ENCODE data around the gene ARHGAP6.

GRCh38 chrX:11600578-11600977, 65.1 kb downstream of the ARHGAP6 start:
- TF ChIP-seq USF2 (CRISPR knock-in tag; IDR thresholded peaks at IDR 0.05): no peak
- TF ChIP-seq C11orf30 (IDR thresholded peaks at IDR 0.05; ENCODE audit: low read depth): no peak
- TF ChIP-seq CTCF (IDR thresholded peaks at IDR 0.05 in 2 of 3, conservative IDR thresholded peaks at IDR 0.05 in 1 of 3; ENCODE audit: insufficient read depth in 2 of 3, low read depth in 1 of 3, low read length in 3 of 3): peak in 1 of 3 experiments; percentile 19; a peak in 1 of 6 replicates
- no peak for TF ChIP-seq NCOA2 (IDR thresholded peaks at IDR 0.05; ENCODE audit: partially characterized antibody in 2 of 2)
